ENCODE measurements around the gene MACROH2A1.

GRCh38 chr5:135382106-135382790 lies 16.8 kb downstream of the MACROH2A1 start:
- no peak for TF ChIP-seq EZH2phosphoT487 (IDR thresholded peaks at IDR 0.05; ENCODE audit: insufficient read depth, low read depth)
- TF ChIP-seq EZH2 (IDR thresholded peaks at IDR 0.05; ENCODE audit: insufficient read depth, poor library complexity, severe bottlenecking): no peak
